GM21619 (cell line): Measurements from ENCODE around the gene ZYX.
"Not testable (repeated sequence)": the region's sequence is repeated elsewhere in the genome, so short reads cannot be mapped to it uniquely, and the experiment has no call there.

Experiments used
- ATAC-seq: cut with Tn5 transposase; IDR thresholded peaks from one replicate; pipeline ENCODE4 v1.9.1; 2021; ENCODE audit not compliant: unreplicated experiment

Gene ZYX

DNA sequence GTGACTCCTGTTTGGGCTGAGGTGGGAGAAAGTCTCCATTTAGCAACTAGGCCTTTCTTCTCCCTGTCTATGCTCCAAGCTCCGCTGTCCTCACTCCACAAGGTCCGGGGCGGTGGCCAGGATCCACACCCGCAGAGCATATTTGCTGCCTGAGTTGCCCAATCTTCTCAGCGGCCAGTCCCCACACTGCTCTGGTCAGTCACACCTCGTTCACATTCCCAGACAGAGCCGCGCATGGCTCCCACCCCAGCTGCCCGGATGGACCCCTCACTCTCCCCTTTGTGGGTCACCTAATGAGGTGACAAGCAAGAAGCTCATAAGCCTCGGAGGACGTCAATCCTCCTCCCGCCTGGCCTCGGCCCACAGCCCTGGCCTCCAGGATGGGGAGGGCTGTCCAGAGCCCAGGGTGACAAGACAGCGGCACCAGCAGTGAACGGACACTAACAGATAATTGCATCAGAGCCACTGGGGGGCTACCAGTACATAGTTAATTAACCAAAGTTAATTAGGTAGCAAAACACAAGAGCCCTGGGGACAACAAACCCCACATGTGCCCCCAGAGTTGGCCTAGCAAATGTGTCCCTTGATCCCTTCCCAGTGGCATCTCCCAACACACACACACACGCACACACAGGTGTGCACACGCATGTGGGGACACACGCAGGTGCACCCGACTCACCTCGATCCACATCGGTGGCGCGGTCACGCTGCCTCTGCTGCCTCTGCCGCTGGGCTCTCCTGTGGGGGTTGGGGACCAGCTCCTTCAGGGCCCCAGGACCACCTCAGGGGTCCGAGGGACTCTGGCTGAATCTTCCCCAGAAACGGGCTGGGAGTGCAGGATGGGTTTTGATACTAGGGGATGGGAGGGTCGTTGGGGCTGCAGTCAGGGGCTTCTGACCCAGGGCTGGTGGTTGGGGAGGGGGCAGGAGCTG lies 15.7 kb downstream of the ZYX start:
- ATAC-seq = no peak

DNA sequence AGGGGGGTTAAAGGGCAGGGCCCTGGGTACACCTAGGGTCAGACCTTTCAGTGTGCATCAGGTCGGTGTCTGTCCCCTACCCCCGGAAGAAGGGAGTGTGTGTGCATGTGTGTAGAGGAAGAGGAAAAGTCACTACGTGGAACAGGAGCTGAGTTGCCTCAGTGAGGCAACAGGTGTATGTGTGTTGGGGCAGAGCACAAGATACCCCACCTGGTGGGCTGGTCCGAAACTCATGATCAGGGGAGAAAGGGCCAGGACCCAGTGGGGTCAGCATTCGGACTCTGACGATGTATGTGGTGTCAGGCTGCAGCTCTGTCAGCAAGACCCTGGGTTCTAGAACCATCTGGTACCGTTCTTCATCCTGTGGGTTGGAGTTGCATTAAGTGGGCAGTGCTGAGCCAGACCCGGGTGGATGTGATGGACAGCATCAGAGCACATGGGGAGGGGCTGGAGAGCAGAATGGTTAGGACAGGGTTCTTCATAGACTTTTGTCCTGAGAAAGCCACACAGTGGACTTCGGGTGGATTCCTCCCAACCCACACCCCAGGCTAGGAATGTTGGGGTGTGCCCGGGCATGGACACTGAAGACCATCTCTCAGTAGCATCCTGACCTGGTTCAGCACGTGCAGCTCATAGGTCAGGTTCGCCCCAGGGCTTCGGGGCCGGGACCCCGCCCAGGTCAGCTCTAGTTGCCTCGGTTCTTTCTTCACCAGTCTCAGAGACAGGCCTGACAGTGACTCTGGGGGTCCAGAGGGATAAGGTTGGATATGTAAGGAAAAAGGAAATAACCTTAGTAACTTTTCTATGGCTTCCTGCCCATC lies 16.8 kb downstream of the ZYX start:
- no peak for ATAC-seq

DNA sequence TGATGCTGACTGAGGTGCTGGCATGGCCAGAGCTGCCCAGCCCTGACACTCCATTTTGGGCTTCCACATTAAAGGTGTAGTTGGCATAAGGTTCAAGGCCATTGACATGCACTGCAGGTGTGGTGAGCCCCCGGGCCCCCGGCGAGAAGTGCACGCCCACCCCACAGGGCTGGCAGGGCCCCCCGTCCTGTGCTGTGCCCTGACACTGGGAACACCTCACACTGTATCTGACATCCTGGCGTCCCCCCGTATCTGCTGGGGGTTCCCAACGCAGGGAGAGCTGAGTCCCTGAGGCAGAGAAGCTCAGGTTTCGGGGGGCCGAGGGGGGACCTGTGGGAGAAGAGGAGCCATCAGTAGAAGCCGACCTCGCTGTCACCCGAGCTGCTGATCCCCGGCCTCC lies 17.5 kb downstream of the ZYX start:
- no peak for ATAC-seq

DNA sequence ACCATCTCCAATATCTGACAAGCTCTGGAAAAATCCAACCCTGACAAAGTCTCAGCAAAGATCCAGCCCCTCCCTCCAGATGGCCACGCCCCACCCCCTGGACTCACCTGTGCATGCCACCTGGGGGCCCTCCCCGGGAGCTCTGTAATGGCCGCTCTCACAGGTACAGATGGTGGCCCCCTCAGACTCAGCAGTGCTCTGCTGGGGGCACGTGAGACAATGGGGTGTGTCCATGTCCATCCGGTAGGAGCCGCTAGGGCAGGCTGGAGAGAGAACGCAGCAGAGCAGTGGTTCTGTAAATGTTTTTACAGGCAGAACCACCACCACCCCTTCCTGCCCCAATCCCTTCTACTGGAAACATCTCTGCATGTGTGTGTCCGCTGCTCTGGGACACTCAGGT lies 18.0 kb downstream of the ZYX start:
- no peak for ATAC-seq

DNA sequence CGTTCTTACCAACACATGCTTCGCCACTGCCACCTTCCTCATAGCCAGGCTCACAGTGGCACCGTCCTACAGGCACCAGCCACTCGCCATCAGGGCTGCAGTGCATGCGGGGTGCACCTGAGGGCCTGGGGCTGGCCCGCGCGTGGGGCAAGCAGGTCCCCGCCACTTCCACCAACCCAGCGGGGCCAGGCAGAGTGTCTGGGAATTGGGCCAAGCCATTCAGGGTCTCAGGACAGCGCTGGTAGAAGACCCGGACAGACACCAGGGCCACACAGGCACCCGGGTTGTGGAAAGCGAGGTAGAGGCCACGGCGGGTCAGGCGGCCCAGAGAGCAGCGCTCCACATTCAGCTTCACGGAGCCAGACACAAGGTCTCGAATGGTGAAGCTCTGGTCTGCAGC lies 18.5 kb downstream of the ZYX start:
- ATAC-seq = no peak

DNA sequence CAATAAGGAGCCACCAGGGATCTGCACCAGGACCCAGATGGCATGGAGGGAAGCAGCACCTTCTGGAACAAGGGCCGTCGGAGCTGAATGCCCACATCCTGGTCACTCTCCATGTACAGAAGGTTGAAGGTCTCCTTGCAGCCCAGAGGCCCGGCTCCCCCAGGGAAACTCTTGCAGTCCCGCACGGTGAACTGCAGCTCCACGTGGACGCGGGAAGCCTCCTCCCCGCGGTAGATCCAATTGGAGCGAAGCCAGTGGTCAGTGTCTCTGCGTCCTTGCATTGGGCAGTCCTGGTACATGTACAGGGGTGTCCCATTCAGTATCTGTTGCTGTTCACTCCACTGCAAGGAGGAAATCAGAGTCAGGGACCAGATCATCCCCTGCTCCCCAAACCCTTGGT lies 20.1 kb downstream of the ZYX start:
- no peak for ATAC-seq

DNA sequence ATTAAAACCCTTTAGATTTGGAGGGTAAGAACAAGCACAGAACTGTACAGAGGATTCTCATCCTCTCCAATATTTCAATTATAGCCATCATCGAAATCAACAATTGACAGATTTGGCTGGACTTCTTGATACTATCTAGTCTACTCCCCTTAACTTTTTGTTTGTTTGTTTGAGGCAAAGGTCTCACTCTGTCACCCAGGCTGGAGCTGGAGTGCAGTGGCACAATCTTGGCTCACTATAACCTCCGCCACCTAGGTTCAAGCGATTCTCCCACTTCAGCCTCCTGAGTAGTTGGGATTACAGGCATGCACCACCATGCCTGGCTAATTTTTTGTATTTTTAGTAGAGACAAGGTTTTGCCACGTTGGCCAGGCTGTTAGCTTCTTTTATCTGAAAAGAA lies 21.1 kb downstream of the ZYX start:
- not testable (repeated sequence) for ATAC-seq

DNA sequence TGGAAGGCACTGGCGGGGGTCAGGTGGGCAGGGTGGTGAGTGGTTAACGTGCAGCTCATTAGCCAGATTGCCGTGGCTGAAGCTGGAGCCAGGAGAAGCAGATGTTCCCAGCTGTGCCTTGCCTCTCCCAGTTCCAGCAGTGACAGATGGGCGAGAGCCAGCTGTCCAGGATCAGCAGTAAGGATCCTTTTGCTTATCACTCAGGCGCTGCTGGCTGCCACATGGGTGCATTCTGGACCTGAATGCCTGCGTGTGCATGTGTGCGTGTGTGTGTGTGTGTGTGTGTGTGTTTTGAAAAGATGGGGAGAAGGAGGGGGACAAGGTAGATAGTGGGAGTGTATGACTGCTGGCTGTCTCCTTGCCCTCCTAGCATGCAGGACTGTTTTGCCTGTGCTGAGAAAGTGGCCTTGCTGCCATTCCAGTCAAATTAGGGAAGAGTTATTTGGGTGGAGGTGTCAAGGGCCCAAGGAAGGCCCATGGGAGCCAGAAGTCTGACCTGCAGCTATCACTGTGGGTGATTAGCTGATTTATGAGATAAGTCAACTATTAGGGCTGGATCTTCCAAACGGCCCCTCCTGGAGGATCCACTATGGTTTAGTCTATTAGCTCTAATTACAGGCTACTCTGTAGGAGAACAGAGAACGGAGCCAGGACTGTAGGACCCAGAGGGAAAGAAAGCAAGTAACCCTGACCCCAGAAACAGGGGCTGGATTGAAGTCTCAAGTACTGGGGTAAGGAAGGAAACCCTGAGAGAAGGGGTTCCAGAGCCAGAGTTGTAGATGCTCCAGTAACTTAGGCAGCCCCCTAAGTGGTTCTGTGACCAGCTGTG lies 24.2 kb downstream of the ZYX start:
- ATAC-seq = no peak

DNA sequence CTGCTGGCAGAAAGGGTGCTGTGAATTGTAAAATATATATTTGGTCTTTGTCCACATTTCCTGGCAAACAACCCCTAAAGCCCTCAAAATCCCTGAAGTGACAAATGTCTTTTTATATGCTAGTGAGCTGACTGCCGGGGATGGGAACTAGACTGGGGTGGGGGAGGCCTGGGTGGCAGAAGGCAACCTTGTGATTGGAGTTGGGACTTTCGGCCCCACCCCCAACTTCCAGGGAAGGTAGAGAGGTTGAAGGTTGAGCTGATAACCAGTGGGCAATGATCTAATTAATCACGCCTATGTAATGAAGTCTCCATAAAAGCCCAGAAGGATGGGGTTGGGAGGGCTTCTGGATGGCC lies 24.8 kb downstream of the ZYX start:
- ATAC-seq = no peak

DNA sequence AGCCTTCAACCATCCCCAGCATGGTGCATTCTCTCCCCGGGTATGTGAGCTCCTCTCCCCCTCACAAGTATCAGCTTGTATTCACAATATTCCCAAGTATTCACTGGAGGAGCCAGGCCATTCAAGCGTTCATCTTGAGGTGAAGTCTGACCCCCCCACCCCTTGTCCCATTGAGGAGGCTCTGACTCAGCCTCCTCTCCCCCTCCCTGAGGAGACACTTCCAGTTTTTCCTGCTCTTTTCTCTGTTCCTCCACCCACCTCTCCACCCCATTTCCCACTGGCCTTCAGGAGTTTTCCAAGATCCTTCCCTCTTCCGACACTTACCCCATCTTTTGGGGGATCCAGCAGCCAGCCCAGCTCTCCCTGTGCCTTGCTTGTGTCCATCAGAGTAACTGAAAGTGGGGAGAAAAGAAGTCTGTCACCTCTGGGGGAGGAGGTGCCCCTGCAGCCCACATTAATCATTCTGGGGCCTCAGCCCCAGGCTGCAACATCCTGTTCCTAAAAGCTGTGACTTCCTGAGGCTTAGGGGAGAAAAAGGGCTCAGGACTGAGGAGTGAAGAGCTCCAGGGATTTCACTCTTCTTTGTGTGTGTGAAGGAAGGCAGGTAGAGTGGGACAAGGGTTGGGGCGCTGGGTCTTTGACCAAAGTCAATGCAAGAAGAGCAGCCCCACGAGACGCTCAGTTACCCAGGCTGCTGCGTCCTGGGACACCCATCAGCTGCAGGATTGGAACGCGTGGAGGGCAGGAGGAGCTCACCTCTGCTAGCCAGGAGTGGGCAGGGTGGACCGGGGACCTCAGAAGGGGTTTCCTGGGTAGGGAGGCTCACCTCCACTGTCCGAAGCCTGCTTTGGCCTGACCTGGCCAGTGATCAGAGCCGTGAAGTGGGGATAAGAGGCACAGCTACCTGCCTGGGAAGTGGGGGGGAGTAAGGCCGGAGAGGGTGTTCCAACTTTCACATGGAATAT lies 26.4 kb downstream of the ZYX start:
- no peak for ATAC-seq

DNA sequence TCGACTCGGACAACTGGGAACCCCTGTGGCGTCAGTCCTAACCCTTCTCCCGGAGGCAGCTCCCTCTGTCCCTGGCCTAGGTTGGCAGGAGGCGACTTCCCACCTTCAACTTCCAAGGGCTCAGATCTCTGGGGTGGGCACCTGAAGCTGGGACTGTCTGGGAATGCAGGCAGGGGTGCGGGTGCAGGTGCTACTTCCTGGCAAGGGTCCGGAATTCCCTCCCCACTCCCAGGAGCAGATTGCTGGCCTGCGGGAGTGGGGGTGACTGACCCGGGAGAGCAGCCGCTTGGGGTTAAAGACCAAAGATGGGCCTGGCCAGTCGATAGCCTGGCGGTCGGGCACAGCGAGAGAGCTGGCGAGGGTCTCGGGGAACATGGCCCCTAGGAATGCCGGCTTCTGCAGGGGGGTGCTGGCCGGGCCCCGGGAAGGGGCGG lies 27.1 kb downstream of the ZYX start:
- ATAC-seq = no peak

DNA sequence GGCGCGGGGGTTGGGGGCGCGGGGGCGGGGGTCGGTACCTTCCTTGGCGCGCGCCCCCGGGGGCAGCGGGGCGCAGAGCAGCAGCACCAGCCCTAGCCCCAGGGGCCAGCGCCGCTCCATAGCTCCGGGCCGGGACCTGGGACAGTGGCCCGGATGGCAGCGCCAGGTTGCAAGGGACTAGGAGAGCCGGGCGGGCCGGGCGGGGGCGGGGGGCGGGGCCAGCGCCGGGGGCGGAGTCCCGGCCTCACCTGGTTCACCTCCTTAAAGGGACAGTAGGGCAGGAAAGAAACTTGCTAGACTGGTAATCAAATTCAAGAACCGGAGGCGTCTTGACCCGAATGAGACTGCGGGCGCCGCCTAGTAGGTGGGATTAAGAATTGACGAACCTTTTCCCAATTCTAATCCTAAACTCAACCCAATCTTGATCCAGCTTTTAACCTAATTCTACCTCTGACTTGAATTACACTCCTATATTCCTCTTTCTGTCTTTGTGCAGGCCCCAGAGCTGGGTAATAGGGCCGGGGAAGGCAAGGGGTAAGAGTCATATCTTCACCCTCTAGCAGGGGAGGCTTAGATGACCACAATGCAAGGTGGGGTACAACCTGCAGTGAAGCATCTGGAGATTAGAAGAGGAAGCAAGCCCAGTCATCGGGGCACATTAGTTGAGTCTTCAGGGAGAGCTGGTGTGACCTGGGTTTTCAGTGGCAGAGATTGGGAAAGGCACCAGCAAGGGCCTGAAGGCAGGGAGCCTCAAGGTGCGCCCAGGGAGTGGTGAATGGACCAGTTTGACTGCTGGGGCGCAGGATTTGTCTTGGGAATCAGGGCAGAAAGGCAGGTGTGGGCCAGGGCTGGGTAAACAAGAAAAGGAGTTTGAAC lies 27.8 kb downstream of the ZYX start, which contains the start of gene EPHA1:
Gene EPHA1, minus strand, starts transcription at position 171 of the 876 bp plus-strand sequence. Its CDS starts 51 bp downstream, at position 120.
- no peak for ATAC-seq

DNA sequence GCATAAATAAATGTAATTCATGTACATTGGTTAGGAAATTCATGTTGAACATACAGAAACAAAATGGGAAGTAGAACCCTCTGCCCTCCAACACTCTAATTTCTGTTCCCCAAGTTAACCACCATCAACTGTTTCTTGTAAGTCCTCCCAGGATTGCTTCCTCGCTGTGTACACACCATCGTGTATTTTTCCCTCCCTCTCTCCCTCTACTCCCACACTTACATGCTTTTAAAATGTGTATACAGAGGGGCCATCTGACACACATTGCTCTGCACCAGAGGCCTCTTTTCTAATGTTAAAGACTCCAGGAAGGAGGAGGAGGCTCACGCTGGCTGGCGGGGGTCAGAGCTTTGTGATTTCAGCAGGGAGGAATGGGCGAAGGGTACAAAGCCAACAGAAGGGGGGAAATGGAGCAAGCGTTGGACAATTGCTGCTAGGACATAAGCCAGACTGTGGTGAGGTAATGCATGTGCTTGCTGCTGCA lies 29.4 kb downstream of the ZYX start:
- ATAC-seq = no peak

DNA sequence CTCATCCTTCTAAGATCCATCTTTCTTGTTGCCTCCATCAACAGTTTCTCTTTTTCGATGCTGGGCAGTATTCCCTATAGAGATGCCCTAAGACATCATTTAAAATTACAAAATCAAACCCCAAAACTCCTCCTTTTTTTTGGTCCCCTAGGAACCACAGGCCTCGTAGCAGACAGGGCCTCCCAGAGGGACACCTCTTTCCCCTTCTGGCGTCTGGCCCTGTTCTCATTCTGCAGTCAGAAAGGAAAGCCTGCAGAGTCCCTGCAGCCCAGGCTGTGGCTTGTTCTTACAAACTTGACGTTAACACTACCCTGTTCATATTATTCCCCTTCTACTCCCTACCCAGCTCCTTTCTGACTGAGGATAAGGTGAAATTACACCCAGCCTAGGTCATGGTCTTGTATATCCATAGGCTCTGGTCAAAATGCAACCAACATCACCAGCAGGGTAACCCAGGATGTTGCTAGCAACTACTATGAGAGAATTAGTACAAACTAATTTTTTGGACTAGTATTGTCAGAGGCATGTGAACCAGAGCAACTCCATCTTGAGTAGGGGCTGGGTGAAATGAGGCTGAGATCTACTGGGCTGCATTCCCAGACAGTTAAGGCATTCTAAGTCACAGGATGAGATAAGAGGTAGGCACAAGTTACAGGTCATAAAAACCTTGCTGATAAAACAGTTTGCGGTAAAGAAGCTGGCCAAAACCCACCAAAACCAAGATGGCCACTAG lies 31.0 kb downstream of the ZYX start:
- ATAC-seq = no peak

DNA sequence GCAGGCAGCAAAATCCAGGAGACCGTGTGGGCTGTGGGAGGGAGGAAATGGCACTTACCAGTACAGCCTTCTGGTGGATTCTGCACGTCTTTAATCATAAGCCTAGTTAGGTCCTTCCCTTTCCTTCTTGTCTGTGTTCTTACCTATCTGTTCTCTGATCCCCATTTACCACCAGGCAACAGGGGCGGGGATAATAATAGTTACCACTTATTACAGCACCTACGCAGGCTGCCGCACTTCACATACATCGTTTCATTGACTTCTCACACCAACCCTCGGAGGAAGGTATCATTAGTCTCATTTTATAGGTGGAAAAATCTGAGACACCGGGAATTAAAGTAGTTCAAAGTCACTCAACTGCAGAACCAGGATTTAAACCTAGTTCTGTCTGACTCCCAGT lies 32.0 kb downstream of the ZYX start:
- ATAC-seq = no peak

DNA sequence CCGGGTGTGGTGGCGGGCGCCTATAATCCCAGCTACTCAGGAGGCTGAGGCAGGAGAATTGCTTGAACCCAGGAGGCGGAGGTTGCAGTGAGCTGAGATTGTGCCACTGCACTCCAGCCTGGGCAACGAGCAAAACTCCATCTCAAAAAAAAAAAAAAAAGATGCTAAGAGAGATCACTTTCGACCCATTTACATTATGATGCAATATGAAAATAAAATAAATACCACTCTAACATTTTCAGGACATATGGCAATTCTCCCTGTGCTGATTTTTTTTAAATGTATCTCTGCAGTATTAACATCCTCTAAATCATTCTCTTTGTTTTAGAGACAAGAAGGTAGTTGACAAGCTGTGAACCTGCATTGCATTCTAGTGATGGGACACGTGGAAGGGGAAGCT lies 34.1 kb downstream of the ZYX start:
- not testable (repeated sequence) for ATAC-seq

DNA sequence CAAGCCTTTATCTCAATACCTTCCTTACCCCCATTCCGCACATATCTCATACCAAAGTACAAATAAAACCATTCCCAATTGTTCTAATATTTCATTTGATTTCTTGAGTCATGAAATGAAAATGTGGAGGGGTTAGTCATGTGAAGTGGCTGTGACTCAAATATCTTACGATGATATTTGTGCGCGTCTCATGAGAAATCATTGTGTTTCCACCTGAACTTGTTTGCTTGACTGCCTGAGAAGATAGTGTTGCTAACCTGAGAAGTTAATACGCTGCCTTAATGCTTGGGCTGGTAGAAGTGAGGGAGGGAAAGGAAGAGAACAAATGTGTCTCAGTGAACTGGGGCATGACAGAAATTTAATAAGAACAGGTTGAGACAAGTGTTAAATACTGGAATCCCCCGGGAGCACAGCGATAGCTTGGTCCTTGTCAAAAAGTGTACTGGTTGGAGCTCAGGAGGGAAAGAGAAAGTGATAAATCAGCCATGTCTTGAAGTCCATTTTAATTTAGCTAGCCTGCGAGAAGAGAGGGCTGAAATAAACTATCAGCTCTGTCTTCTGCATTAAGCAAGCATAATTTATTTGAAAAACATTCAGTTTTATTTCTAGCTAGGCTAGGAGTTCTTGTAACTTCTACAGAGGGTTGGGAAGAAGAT lies 34.7 kb downstream of the ZYX start:
- ATAC-seq = no peak
